Measurements from ENCODE around the gene GRPEL2.

Gene GRPEL2

DNA sequence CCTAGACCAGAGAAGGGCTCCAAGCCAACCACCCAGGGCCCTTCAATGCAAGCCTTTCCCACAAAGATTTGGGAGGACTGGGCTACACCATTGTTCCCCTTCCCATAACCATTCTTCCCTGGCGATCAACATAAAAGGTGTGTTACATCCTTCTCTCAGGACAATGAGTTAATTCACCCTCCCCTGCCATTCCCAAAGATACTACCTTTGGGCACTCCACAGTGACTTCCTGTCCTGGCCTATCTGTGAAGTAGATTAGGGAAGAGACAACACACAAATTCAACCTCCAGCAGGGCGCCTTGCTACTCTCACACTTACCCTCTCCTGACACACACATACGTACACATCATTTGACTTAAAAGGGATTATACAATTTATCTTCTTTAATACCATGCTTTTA is 57.0 kb downstream of the GRPEL2 start:
- no peak for DNase-seq

All from NCI-H1092 (cell line).